AG09309 (cell line): Measurements from ENCODE around the gene HNRNPUL1.

Source experiments
- DNase-seq: peaks from one replicate; pipeline ENCODE4 v3.0.0-alpha.2; 2010; ENCODE audit warnings: low read depth
- H3K4me3 ChIP-seq: 2 replicates; pipeline ENCODE4 v1.5.1; 2011; ENCODE audit warnings: mild to moderate bottlenecking, low read depth, low read length, moderate library complexity; ENCODE audit not compliant: control insufficient read depth
- TF ChIP-seq, protein P1 (sequence below): IDR thresholded peaks from 2 replicates; pipeline ENCODE4 v1.5.1; 2011; ENCODE audit warnings: mild to moderate bottlenecking, low read depth, low read length, inconsistent platforms; ENCODE audit not compliant: insufficient read depth, control insufficient read depth; ENCODE audit errors: missing control alignments

Gene HNRNPUL1

GRCh38 chr19:41307954-41308449 is 43.8 kb downstream of the HNRNPUL1 start:
- no peak overlapping the region for H3K4me3 ChIP-seq
- TF ChIP-seq, protein P1, sequence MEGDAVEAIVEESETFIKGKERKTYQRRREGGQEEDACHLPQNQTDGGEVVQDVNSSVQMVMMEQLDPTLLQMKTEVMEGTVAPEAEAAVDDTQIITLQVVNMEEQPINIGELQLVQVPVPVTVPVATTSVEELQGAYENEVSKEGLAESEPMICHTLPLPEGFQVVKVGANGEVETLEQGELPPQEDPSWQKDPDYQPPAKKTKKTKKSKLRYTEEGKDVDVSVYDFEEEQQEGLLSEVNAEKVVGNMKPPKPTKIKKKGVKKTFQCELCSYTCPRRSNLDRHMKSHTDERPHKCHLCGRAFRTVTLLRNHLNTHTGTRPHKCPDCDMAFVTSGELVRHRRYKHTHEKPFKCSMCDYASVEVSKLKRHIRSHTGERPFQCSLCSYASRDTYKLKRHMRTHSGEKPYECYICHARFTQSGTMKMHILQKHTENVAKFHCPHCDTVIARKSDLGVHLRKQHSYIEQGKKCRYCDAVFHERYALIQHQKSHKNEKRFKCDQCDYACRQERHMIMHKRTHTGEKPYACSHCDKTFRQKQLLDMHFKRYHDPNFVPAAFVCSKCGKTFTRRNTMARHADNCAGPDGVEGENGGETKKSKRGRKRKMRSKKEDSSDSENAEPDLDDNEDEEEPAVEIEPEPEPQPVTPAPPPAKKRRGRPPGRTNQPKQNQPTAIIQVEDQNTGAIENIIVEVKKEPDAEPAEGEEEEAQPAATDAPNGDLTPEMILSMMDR, result no peak
- no peak for DNase-seq

- H3K4me3 ChIP-seq, result no peak overlapping the region; the same call in 1 of the 2 replicates
- no peak for DNase-seq
- TF ChIP-seq, protein P1, result peak; percentile 93
Measured at GRCh38 chr19:41308450-41309179, 44.4 kb downstream of the HNRNPUL1 start.

DNA sequence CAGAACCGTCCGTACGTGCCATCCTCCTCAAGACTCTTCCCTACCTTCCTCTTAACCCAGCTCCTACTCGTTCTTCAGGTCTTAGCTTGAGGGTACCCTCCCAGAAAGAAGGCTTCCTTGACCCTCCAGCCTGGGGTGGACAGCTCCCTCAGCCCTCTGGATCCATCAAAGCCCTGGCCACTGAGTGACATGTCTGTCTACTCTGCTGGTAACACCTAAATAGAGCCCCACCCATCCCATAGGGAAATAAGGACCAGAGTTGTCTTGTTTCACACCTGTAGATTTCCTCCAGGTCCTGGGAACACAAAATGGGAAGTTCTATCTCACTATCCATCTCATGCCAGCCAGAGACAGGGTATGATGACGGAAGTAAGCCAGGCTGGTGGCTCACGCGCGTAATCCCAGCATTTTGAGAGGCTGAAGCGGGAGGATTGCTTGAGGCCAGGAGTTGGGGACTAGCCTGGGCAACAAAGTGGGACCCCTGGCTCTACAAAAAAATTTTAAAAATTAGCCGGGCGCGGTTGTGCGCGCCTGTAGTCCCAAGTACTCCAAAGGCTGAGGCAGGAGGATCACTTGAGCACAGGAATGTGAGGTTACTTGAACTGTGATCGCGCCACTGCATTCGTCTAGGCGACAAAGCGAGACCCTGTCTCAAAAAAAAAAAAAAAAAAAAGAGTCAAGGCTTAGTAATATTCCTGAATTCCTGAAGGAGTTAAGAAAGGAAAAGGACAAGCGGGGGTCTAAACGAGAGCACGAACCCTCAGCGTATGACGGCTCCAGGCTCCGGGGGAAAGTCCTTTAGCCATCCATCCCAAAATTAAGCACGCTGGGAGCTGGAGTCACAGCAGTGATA is 45.2 kb downstream of the HNRNPUL1 start:
- no peak for DNase-seq
- TF ChIP-seq, protein P1, result no peak
- peak overlapping the region; percentile 85 for H3K4me3 ChIP-seq

DNA sequence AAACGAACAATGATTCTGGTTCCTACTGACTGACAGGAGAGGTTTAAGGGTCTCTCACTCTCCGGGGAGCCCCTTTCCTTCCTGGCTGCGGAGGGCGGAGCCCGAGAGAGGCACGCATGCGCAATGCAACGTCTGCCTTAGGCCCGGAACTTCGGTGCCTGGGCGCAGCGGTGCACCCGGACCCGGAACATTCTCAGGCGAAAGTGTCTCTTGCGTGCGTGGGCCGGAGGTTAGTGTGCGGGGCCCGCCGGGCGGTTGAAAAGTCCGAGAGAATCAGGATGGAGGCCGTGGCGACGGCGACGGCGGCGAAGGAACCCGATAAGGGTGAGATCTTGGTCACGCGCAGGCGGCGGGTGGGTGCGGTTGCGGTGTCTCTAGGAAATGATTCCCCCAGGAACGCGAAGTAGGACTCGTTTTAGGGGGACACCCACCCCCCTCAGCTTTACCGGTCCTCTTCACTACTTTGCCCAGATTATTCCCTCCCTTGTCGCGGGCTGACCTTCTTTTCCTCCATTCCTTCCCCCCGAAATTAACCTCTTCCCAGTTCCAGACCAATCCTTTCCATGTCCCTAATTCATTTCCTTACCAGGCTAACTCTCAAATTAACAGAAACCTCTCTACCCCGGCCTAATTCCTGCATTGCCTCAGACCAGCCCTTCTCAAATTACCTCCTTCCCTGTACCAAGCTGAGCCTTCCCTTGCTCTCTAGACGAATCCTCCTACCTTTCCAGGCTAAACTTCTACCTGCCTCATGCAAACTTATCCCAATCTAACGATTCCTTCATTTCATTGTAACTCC is 46.1 kb downstream of the HNRNPUL1 start, which contains the start of gene CCDC97:
Gene CCDC97 (plus strand): TSS at position 140 of the 799 bp plus-strand sequence. CDS start 139 bp downstream, at position 279.
- DNase-seq, result no peak
- H3K4me3 ChIP-seq, result peak within 1 kb of the TSS; percentile 85
- TF ChIP-seq, protein P1, result no peak

DNA sequence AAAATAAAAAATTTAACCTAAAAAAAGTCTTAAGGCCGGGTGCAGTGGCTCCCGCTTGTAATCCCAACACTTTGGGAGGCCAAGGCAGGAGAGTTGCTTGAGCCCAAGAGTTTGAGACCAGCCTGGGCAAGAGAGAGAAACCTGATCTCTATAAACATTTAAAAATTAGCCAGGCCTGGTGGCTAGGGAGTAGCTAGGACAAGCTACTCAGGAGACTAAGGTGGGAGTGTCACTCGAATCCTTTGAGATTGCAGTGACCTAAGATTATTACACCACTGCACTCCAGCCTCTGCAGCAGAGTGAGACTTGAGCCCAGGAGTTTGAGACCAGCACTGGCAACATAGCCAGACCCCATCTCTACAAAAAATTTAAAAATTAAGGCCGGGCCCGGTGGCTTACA is 46.9 kb downstream of the HNRNPUL1 start:
- H3K4me3 ChIP-seq, result peak overlapping the region; percentile 85
- DNase-seq, result no peak
- TF ChIP-seq, protein P1, result no peak

GRCh38 chr19:41311613-41312012 is 47.4 kb downstream of the HNRNPUL1 start:
- H3K4me3 ChIP-seq, result no peak overlapping the region
- TF ChIP-seq, protein P1, result no peak
- DNase-seq, result no peak
